GM10266 (cell line): Measurements from ENCODE around the gene NAA40.

Experiments used
- DNase-seq: peaks from one replicate; pipeline ENCODE4 v3.0.0; 2012; ENCODE audit errors: extremely low spot score
- CTCF ChIP-seq: IDR thresholded peaks from 2 replicates; pipeline ENCODE4 v1.5.1; 2012; ENCODE audit warnings: mild to moderate bottlenecking, low read depth; ENCODE audit not compliant: control insufficient read depth, insufficient read depth; ENCODE audit errors: missing control alignments

The NAA40 gene

GRCh38 chr11:63999349-64000025 is 60.7 kb downstream of the NAA40 start:
- TF ChIP-seq CTCF = no peak
- peak; percentile 81 for DNase-seq

- TF ChIP-seq CTCF = peak; percentile 87
- DNase-seq = peak; percentile 96
Observed at GRCh38 chr11:64000026-64000739, 61.4 kb downstream of the NAA40 start.

- no peak for TF ChIP-seq CTCF
- DNase-seq = no peak
Observed at GRCh38 chr11:64000740-64001483, 62.1 kb downstream of the NAA40 start.

GRCh38 chr11:64001484-64002420 is 63.0 kb downstream of the NAA40 start:
- no peak for TF ChIP-seq CTCF
- no peak for DNase-seq

- no peak for DNase-seq
- no peak for TF ChIP-seq CTCF
Observed at GRCh38 chr11:64003807-64004589, 65.2 kb downstream of the NAA40 start.

- no peak for DNase-seq
- no peak for TF ChIP-seq CTCF
Observed at GRCh38 chr11:64004590-64004984, 65.8 kb downstream of the NAA40 start.
